IPS-11a (cell line): ENCODE results near the gene SNHG17.

Experiments
- H3K4me3 ChIP-seq: one replicate; pipeline ENCODE4 v1.5.1; 2013; ENCODE audit warnings: low read depth, low read length, control low read depth

The SNHG17 gene

DNA sequence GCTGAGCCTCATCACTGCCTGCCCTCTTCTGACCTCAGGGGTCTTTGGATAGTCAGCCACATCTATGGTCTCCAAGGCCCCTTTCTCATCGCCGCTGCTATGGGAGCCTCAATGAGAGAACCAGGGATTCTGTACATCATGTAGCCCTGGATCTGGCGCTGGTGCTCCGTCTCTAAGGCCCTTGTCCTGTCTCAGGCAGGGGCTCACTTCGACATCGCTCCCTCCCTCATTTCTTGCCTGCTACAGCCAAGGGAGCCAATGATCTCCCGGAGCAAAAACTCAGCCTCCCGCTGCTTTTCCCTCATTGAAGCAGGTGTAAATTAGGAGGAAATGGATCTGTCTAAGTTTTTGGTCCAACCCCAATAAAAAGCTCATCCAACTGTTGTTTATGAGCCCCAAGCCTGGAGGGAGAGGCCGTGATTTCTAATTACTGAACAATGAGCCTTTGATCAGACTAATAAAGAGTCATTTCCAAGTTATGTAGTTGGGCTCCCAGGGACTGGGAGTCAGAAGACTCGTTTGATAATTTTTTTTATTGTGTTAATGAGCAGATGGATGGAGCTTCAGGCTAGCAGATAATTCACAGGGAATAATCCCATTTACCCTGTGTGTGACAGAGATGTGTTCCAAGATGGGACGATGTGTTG is 58.0 kb downstream of the SNHG17 start:
- no peak overlapping the region for H3K4me3 ChIP-seq

DNA sequence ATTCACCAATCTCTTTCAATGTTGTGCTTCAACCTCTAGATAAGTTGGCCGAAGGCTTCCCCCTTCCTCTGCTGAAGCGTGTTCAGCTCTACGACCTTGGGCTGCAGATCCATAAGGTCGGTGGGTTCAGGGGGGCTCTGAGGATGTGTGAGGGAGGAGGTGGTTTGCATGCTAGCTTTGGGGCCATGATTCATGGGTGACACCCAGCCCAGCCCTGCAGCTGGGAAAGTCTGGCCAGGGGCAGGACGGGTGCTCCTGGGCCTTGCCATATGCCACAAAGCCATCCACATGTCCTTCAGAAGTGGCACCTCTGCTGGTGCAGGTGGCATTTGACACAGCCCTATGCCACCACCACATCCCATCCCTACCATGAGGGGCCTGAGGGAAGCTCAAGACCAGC is 61.2 kb downstream of the SNHG17 start:
- no peak overlapping the region for H3K4me3 ChIP-seq

- no peak overlapping the region for H3K4me3 ChIP-seq
These were observed 61.8 kb downstream of the SNHG17 start for GRCh38 chr20:38373231-38373867.

- no peak overlapping the region for H3K4me3 ChIP-seq
These were observed 62.3 kb downstream of the SNHG17 start for GRCh38 chr20:38372806-38373205.
